ENCODE results near the gene POLN. TPM values are rescaled to one million over a fixed set of nuclear protein-coding genes. Genes with fewer than 3 reads are reported as not detected.
A peak's percentile ranks its signal among the peaks of the same experiment; 100 is the strongest.

POLN gene
- polyA plus RNA-seq, 3 donors: 0.08 to 0.33 (median 0.28) TPM

DNA sequence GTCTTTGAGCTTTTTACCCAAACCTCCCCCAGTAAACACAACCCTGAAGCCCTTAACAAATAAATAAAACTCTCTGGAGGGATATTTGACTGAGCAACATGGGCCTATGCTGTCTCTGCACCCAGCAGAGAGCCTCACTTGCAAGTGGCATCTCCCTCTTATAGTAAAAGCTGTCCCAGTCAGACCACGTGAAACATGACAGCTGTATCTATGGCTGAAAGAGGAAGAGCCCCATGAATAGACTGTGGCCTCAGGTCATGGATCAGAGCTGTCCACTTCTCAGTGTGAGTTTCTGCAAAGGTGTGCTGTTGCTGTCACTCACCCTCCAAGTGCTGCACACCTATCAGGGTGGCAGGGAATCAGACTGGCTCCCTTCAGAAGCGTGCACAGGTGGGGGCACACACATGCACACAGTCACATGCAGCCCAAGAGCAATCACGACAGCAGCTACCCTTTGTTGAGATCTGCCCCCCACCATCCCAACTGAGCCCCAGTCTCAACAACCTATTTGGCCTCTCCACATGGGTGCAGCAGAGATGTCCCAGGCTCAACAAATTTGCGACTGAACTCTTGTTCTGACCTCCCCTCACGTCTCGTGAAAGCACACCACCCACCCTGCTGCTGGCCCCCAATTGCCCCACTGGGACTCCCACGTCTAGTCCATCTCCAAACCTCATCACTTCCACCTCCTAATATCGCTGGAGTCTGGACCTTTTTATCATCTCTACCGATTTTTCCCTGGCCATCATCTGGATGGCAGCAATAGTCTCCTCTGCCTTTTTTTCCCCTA lies 137.2 kb downstream of the POLN start:
- H3K27me3 ChIP-seq (ENCODE audit: control insufficient read depth in 2 of 2, insufficient read depth in 2 of 2, low read length in 2 of 2): peaks cover 67 to 92% of the 10 kb centered on the region in 2 donors

DNA sequence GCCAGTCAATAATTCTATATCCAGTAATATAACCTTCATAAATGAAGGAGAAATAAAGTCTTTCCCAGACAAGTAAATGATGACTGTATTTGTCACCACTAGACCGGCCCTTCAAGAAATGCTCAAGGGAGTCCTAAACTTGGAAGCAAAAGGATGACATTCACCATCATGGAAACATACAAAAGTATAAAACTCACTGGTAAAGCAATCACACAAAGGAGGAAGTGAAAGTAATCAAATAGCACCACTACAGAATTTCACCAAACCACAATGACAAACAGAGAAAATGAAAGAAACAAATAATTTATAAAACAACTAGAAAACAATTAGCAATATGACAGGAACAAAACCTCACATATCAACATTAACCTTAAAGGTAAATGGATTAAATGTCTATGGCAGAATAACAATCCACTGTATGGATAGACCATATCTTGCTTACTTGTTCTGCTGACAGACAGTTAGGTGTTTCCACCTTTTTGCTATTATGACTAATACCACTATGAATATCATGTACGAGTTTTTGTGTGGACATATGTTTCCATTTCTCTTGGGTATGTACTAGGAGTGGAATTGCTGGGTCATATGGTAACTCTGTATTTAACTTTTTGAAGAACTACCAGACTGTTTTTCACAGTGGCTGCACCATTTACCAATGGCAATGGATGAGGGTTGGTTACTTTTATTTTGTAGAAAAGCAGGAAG lies 137.9 kb downstream of the POLN start:
- Histone ChIP-seq H2AFZ (ENCODE audit: insufficient read depth, low read depth, low read length, poor library complexity, severe bottlenecking) (no peak overlapping the region), H3K36me3 (replicated peaks in 1 of 2; ENCODE audit: control insufficient read depth in 1 of 2, insufficient read depth in 2 of 2, low read length in 2 of 2) (no peaks in the 10 kb centered on the region), H3K9ac (ENCODE audit: insufficient read depth, low read length, poor library complexity, severe bottlenecking) (no peak overlapping the region), H3K27me3 (ENCODE audit: control insufficient read depth in 2 of 2, insufficient read depth in 2 of 2, low read length in 2 of 2) (peaks cover 64 to 92% of the 10 kb centered on the region in 2 donors), H3K9me3 (replicated peaks in 1 of 2; ENCODE audit: control insufficient read depth in 1 of 2, insufficient read depth in 1 of 2, low read length in 2 of 2) (peaks cover 22 to 52% of the 10 kb centered on the region in 2 donors), H3K4me2 (replicated peaks; ENCODE audit: extremely low read depth, low read length, poor library complexity, severe bottlenecking) (no peak overlapping the region), H3K79me2 (ENCODE audit: insufficient read depth, low read length) (no peaks in the 10 kb centered on the region), H4K20me1 (ENCODE audit: insufficient read depth, low read length) (no peaks in the 10 kb centered on the region), H3K4me3 (replicated peaks in 1 of 3; ENCODE audit: low read depth in 2 of 3, low read length in 3 of 3) (no peak overlapping the region), H3K4me1 (ENCODE audit: control insufficient read depth in 1 of 2, insufficient read depth in 2 of 2, low read length in 2 of 2) (no peaks in the 10 kb centered on the region), H3K27ac (ENCODE audit: low read depth in 1 of 2, low read length in 2 of 2) (no peak overlapping the region)
- TF ChIP-seq, protein P1, sequence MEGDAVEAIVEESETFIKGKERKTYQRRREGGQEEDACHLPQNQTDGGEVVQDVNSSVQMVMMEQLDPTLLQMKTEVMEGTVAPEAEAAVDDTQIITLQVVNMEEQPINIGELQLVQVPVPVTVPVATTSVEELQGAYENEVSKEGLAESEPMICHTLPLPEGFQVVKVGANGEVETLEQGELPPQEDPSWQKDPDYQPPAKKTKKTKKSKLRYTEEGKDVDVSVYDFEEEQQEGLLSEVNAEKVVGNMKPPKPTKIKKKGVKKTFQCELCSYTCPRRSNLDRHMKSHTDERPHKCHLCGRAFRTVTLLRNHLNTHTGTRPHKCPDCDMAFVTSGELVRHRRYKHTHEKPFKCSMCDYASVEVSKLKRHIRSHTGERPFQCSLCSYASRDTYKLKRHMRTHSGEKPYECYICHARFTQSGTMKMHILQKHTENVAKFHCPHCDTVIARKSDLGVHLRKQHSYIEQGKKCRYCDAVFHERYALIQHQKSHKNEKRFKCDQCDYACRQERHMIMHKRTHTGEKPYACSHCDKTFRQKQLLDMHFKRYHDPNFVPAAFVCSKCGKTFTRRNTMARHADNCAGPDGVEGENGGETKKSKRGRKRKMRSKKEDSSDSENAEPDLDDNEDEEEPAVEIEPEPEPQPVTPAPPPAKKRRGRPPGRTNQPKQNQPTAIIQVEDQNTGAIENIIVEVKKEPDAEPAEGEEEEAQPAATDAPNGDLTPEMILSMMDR (IDR thresholded peaks at IDR 0.05): no peak
- Mint-ChIP-seq H3K4me1 (peaks cover 2% of the 10 kb centered on the region), H3K36me3 (peaks cover 1 to 11% of the 10 kb centered on the region in 2 donors), H3K27ac (no peak overlapping the region), H3K4me3 (peak overlapping the region in 1 of 2 donors; percentile 69), H3K9me3 (peaks cover 20 to 45% (median 36%) of the 10 kb centered on the region in 7 donors), H3K27me3 (ENCODE audit: low read depth in 3 of 3) (peaks cover 36 to 48% (median 43%) of the 10 kb centered on the region in 3 donors)
- peak in 1 of 3 donors; percentile 4 for DNase-seq
- WGBS (ENCODE audit: insufficient coverage): 86% methylated on average over 1 of the region's 2 CpGs
- intact Hi-C loops (cut with micrococcal nuclease): no loop called here

More for the DNA sequence above, 137.2 kb downstream of the POLN start:
- Histone ChIP-seq H2AFZ (ENCODE audit: insufficient read depth, low read depth, low read length, poor library complexity, severe bottlenecking) (no peak overlapping the region), H3K9ac (ENCODE audit: insufficient read depth, low read length, poor library complexity, severe bottlenecking) (no peak overlapping the region), H3K9me3 (replicated peaks in 1 of 2; ENCODE audit: control insufficient read depth in 1 of 2, insufficient read depth in 1 of 2, low read length in 2 of 2) (peaks cover 22 to 50% of the 10 kb centered on the region in 2 donors), H3K4me1 (ENCODE audit: control insufficient read depth in 1 of 2, insufficient read depth in 2 of 2, low read length in 2 of 2) (no peaks in the 10 kb centered on the region), H3K27ac (ENCODE audit: low read depth in 1 of 2, low read length in 2 of 2) (no peak overlapping the region), H3K4me3 (replicated peaks in 1 of 3; ENCODE audit: low read depth in 2 of 3, low read length in 3 of 3) (no peak overlapping the region), H3K36me3 (replicated peaks in 1 of 2; ENCODE audit: control insufficient read depth in 1 of 2, insufficient read depth in 2 of 2, low read length in 2 of 2) (no peaks in the 10 kb centered on the region), H3K4me2 (replicated peaks; ENCODE audit: extremely low read depth, low read length, poor library complexity, severe bottlenecking) (no peak overlapping the region), H4K20me1 (ENCODE audit: insufficient read depth, low read length) (no peaks in the 10 kb centered on the region), H3K79me2 (ENCODE audit: insufficient read depth, low read length) (no peaks in the 10 kb centered on the region)
- no peak overlapping the region for H3K4me3 Mint-ChIP-seq
- H3K9me3 Mint-ChIP-seq: peaks cover 20 to 42% (median 36%) of the 10 kb centered on the region in 7 donors
- peaks cover 36 to 43% (median 41%) of the 10 kb centered on the region in 3 donors for H3K27me3 Mint-ChIP-seq (ENCODE audit: low read depth in 3 of 3)
- H3K36me3 Mint-ChIP-seq: peaks cover 1 to 11% of the 10 kb centered on the region in 2 donors
- H3K27ac Mint-ChIP-seq: no peak overlapping the region
- 87% methylated on average over 8 of the region's 9 CpGs for WGBS (ENCODE audit: insufficient coverage)
- TF ChIP-seq, protein P1 (IDR thresholded peaks at IDR 0.05): no peak
- no peak for DNase-seq
- H3K4me1 Mint-ChIP-seq: peaks cover 2% of the 10 kb centered on the region
- intact Hi-C loops (cut with micrococcal nuclease): no loop called here

All from CD14-positive monocyte (primary cell).